ENCODE results near the gene ANO5. TPM values are rescaled to one million over a fixed set of nuclear protein-coding genes. Genes with fewer than 3 reads are reported as not detected.

Gene ANO5
- total RNA-seq, 2 experiments from 2014 or later, result 0.12 TPM

DNA sequence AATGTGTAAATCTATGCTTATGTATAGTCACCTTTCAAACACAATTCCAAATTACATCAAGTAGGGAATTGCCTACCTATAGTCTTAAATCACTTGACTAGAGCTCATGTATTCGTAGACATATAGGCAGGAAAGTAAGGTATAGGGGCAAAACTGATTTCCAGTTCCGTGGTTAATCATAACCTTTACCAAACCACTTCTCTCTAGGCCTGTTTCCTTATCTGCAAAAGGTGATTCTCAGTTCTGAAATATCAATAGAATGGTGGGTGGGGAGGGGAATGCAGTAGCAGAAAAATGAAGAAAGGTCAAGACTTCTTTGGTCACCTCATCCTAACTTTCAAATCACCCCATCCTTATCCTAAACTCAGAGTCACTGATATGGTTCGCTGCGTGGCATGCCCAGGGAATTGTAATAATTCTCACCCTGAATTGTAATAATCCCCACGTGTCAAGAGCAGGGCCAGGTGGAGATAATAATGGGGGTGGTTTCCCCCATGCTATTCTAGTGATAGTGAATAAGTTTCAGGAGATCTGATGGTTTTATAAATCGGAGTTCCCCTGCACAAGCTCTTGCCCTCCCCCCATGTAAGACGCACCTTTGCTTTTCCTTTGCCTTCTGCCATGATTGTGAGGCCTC is 1.9 kb upstream of the ANO5 start:
- Mint-ChIP-seq H3K4me1 (peaks cover 9% of the 10 kb centered on the region), H3K9me3 (no peaks in the 10 kb centered on the region), H3K4me3 (no peak overlapping the region), H3K27ac (no peak overlapping the region), H3K27me3 (peaks cover 35% of the 10 kb centered on the region), H3K36me3 (ENCODE audit: low read depth) (no peaks in the 10 kb centered on the region)
- ChIA-PET POLR2A (no interaction called here), CTCF (no interaction called here)
- no peak for DNase-seq

DNA sequence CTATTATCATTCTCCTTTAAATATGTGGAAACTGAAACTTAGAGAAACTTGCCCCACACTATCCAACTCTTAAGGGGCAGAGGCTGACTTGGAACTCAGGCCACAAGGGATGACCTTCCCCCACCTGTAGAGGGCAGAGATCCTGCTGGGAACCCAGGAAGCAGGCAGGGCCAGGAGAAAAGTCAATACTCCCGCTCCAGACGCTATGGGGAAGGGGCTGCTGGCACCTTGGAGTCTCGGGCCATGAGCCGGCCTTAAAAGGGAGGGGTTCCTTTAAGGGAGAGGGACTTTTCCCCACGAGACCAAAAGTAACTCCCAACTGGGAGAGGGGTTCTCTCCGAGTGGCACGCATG is 620 bp upstream of the ANO5 start:
- ChIA-PET CTCF (no interaction called here), POLR2A (no interaction called here)
- no peaks in the 10 kb centered on the region for H3K36me3 Mint-ChIP-seq (ENCODE audit: low read depth)
- peaks cover 9% of the 10 kb centered on the region for H3K4me1 Mint-ChIP-seq
- H3K9me3 Mint-ChIP-seq, result no peaks in the 10 kb centered on the region
- no peak overlapping the region for H3K27ac Mint-ChIP-seq
- no peak for DNase-seq
- H3K4me3 Mint-ChIP-seq, result no peak overlapping the region
- peaks cover 35% of the 10 kb centered on the region for H3K27me3 Mint-ChIP-seq

DNA sequence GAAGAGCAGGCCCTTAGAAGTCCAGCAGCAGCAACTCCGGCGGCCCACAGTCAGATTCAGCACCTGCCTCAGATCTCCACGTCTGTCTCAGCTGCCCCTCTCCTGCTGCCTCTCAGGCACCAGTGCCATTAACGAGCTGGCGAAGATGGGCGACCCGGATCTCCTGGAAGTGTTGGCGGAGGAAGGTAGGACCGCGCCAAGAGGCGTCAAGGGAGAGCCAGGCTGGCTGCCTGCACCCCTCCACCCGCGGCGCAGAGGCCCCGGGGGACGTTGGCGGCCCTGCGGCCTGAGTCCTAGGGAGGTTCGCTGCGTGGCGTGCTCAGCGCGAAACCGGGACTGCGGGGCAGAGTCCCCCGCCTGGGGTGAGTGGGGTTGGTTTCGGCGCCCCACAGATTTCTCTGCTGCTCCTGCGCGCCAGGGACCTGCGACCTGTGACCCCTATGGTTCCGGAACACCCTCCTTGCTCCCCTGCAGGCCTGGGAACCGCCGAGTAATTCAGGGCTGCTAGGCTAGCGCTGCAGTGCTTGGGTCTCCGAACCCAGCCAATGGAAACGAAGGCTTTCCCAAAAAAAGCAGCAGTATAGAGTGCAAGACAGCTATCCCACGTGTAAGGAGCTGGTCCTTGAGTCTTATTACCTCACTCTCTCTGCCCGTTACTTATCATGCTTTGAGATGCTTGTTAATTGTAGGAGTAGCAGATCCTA is 615 bp downstream of the ANO5 start:
- Mint-ChIP-seq H3K27ac (no peak overlapping the region), H3K27me3 (peaks cover 35% of the 10 kb centered on the region), H3K36me3 (ENCODE audit: low read depth) (no peaks in the 10 kb centered on the region), H3K9me3 (no peaks in the 10 kb centered on the region), H3K4me1 (peaks cover 9% of the 10 kb centered on the region), H3K4me3 (no peak overlapping the region)
- no peak for DNase-seq
- POLR2A ChIA-PET, result no interaction called here
- CTCF ChIA-PET, result no interaction called here

DNA sequence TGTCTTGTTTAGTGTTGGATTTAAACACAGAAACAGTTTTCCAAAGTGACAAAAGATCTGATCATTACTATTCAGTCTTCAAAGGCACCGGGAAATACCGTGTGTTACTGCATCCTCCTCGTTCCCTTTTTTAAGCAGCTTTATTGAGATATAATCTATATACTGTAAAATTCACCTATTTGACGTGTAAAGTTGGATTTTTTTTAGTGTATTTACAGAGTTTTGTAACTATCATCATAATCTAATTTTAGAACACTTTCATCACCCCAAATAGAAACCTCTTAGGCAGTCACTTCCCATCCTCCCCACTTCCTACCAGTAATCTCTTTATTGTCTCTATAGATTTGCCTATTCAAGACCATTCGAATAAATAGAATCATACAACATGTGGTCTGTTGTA is 1.4 kb downstream of the ANO5 start:
- no peak overlapping the region for H3K4me3 Mint-ChIP-seq
- no peaks in the 10 kb centered on the region for H3K9me3 Mint-ChIP-seq
- peaks cover 35% of the 10 kb centered on the region for H3K27me3 Mint-ChIP-seq
- CTCF ChIA-PET, result no interaction called here
- no peaks in the 10 kb centered on the region for H3K36me3 Mint-ChIP-seq (ENCODE audit: low read depth)
- H3K4me1 Mint-ChIP-seq, result peaks cover 9% of the 10 kb centered on the region
- H3K27ac Mint-ChIP-seq, result no peak overlapping the region
- no peak for DNase-seq
- POLR2A ChIA-PET, result no interaction called here

DNA sequence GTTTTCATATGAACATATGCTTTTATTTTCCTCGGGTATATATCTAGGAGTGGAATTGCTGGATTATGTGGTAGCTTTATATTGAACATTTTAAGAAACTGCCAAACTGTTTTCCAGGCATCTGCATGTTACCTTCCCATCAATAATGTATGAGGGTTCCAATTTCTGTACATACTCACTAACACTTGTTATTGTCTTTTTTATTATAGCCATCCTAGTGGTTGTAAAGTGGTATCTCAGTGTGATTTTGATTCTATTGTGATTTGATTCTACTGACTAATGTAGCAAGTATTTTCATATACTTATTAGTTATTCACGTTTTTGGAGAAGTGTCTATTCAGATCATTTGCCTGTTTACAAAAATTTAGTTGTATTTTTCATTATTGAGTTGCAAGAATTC is 2.0 kb downstream of the ANO5 start:
- H3K4me3 Mint-ChIP-seq, result no peak overlapping the region
- no peak overlapping the region for H3K27ac Mint-ChIP-seq
- peaks cover 35% of the 10 kb centered on the region for H3K27me3 Mint-ChIP-seq
- ChIA-PET CTCF (no interaction called here), POLR2A (no interaction called here)
- no peaks in the 10 kb centered on the region for H3K9me3 Mint-ChIP-seq
- no peaks in the 10 kb centered on the region for H3K36me3 Mint-ChIP-seq (ENCODE audit: low read depth)
- peaks cover 9% of the 10 kb centered on the region for H3K4me1 Mint-ChIP-seq
- DNase-seq, result no peak

DNA sequence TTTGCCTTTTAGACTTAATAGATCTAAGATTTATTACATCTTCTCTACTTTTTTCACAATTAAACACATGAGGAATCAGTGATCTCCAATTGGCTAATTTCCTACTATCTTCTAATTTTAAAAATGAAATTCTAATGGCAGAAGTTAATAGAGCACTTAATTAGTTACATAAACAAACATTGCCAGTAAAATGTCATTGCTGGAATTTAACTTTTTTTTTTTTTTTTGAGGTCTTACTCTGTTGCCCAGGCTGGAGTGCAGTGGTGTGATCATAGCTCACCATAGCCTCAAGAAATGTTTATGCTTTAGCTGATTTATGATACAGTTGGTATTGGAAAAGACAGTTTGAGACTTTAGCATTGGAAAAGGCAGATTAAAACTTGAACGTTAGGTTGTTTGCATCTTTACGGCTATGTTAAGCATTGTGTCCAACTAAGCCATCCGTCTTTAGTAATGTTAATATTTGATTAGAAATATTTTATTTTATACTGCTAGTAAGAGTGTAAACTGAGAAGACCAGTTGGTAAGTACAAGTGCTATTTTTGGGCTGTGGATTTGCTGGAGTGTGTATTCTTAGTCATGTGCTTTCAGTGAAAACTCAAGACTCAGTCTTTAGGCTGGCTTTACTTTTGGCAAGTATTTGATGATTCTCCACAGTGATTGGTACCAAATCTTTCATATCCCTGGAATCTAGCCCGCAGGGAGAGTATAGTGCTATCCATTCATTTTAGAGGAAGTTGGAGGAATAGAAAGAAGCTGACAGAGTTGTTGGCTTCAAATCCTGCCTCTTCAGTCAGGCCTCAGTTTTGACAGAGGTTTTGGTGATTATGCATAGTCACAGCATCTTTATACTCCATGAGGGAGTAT is 4.5 kb downstream of the ANO5 start:
- ChIA-PET CTCF (no interaction called here), POLR2A (no interaction called here)
- Mint-ChIP-seq H3K4me3 (no peak overlapping the region), H3K9me3 (no peaks in the 10 kb centered on the region), H3K27ac (no peak overlapping the region), H3K4me1 (peaks cover 8% of the 10 kb centered on the region), H3K36me3 (ENCODE audit: low read depth) (no peaks in the 10 kb centered on the region), H3K27me3 (peaks cover 25% of the 10 kb centered on the region)
- no peak for DNase-seq

DNA sequence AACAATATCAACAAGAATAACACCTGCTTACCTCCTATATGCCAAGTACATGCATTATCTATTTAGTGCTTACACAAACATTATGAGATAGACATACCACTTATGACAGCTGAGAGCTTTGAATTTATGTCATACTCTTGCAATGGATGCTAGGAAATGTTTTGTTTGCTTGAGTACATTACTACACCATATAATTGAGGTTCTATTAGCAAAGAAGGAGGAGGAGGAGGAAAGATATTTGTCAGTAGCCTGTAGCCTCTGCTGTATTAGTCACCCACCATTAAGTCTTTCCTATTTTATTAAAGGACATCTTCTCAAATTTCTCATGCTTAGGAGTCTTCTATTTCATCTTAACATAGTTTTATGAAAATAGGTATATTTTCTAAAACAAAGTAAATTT is 6.4 kb downstream of the ANO5 start:
- H3K4me1 Mint-ChIP-seq, result no peaks in the 10 kb centered on the region
- no peak for DNase-seq
- no peak overlapping the region for H3K27ac Mint-ChIP-seq
- no peak overlapping the region for H3K4me3 Mint-ChIP-seq
- no peaks in the 10 kb centered on the region for H3K9me3 Mint-ChIP-seq
- no peaks in the 10 kb centered on the region for H3K36me3 Mint-ChIP-seq (ENCODE audit: low read depth)
- CTCF ChIA-PET, result no interaction called here
- POLR2A ChIA-PET, result no interaction called here
- peaks cover 9% of the 10 kb centered on the region for H3K27me3 Mint-ChIP-seq

DNA sequence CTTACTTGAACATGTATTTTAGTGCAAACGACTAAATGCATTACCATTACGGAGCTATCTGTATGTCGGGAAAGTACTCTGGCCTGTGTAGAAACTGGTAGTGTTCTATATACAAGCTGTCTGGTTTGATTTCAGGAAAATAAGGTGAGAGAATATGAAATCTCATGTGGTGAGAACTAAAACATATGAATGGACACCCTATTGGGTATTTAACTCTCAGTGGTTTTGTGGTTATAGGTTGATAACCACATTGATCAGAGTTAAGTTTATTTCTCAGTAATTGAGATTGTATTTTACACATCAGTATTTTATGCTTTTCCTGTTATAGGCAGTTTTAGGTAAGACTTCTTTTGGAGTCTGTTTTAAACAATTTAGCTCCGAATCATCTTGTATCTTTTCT is 10.4 kb downstream of the ANO5 start:
- H3K9me3 Mint-ChIP-seq, result no peaks in the 10 kb centered on the region
- no peak for DNase-seq
- H3K4me3 Mint-ChIP-seq, result no peak overlapping the region
- ChIA-PET CTCF (no interaction called here), POLR2A (no interaction called here)
- H3K36me3 Mint-ChIP-seq (ENCODE audit: low read depth), result no peaks in the 10 kb centered on the region
- no peaks in the 10 kb centered on the region for H3K27me3 Mint-ChIP-seq
- no peak overlapping the region for H3K27ac Mint-ChIP-seq
- H3K4me1 Mint-ChIP-seq, result no peaks in the 10 kb centered on the region

DNA sequence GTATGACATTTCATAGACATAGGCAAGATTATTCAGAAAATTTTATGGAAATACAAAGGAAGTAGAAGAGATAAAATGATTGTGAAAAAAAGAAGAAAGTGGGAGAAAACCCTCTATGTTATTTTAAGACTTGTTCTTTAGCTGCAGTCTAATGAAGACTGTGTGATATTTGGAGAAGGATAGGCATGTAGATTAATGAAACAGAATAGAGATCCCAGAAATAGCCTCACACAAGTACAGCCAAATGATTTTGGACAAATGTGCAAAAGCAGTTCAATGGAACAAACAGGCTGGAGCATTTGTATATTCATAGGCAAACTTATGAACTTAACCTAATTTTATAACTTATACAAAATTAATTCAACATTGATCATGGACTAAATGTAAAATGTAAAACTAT is 14.3 kb downstream of the ANO5 start:
- H3K4me1 Mint-ChIP-seq, result no peaks in the 10 kb centered on the region
- no peaks in the 10 kb centered on the region for H3K27me3 Mint-ChIP-seq
- no peak for DNase-seq
- POLR2A ChIA-PET, result no interaction called here
- no peak overlapping the region for H3K4me3 Mint-ChIP-seq
- no peaks in the 10 kb centered on the region for H3K36me3 Mint-ChIP-seq (ENCODE audit: low read depth)
- no peak overlapping the region for H3K27ac Mint-ChIP-seq
- no peaks in the 10 kb centered on the region for H3K9me3 Mint-ChIP-seq
- CTCF ChIA-PET, result no interaction called here

DNA sequence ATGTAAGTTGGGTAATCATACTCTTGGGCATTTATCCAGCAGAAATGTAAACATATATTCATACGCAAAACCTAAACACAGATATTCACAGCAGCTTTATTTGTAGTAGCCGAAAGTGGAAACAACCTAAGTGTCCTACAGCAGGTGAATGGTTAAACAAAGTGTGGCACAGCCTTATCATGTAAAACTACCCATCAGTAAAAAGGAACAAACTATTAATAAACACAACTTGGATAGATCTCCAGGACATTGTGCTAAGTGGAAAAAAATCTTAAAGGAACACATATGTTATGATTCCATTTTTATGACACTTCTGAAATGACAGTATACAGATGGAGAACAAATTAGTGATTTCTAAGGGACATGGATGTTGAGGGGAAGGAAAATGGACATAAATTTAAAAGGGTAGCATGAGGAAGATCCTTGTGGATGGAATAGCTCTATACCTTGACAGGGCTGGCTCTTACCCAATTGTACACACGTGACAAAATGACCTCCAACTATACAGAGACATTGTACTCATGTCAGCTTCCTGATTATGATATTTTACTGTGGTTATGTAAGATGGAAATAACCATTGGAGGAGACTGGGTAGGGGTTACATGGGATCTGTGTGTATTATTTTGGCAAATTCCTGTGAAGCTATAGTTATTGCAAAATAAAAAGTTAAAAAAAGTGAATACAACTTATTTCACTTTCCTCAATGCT is 15.4 kb downstream of the ANO5 start:
- Mint-ChIP-seq H3K9me3 (no peaks in the 10 kb centered on the region), H3K36me3 (ENCODE audit: low read depth) (no peaks in the 10 kb centered on the region), H3K27me3 (no peaks in the 10 kb centered on the region), H3K4me1 (no peaks in the 10 kb centered on the region), H3K27ac (no peak overlapping the region), H3K4me3 (no peak overlapping the region)
- ChIA-PET CTCF (no interaction called here), POLR2A (no interaction called here)
- DNase-seq, result no peak

DNA sequence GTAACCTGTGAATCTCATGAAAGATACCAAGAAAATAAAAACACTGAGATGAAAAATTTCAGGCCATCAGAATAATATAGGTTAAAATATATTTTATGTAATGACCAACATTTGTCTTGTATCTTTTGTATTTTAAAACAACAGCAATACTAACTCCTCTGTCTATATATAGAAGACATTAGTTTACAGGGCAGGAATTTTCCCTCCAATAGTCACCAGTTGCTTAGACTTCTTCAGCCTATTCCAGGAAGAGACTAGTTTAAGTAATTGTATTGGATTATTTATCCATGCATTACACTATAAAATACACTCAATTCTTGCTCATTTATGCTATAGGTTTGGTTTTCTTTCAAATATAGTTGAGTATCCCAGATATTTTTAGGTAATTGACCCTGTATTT is 24.1 kb downstream of the ANO5 start:
- Mint-ChIP-seq H3K4me3 (no peak overlapping the region), H3K4me1 (no peaks in the 10 kb centered on the region), H3K27me3 (no peaks in the 10 kb centered on the region), H3K9me3 (no peaks in the 10 kb centered on the region), H3K36me3 (ENCODE audit: low read depth) (no peaks in the 10 kb centered on the region), H3K27ac (no peak overlapping the region)
- CTCF ChIA-PET, result no interaction called here
- POLR2A ChIA-PET, result no interaction called here
- no peak for DNase-seq

DNA sequence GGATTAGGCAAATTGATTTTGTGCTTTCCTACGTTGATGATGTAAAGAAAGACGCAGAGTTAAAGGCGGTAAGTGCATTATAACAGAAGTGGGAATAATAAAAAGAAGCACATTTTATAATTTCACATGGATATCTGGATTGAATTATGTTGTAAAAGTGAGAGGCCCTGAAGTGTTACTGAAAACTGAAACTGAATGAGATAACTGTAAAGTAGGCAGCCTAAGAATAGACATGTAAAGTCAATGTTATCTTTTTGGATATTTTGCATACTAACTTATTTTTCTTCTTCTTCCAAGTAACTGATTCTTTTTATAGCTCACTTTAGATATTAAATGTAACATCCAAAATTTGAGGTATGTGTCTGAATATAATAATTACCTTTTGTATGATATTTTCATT is 28.3 kb downstream of the ANO5 start:
- Mint-ChIP-seq H3K36me3 (ENCODE audit: low read depth) (no peaks in the 10 kb centered on the region), H3K27ac (no peak overlapping the region), H3K9me3 (no peaks in the 10 kb centered on the region), H3K4me3 (no peak overlapping the region), H3K27me3 (no peaks in the 10 kb centered on the region), H3K4me1 (no peaks in the 10 kb centered on the region)
- ChIA-PET CTCF (no interaction called here), POLR2A (no interaction called here)
- DNase-seq, result no peak

DNA sequence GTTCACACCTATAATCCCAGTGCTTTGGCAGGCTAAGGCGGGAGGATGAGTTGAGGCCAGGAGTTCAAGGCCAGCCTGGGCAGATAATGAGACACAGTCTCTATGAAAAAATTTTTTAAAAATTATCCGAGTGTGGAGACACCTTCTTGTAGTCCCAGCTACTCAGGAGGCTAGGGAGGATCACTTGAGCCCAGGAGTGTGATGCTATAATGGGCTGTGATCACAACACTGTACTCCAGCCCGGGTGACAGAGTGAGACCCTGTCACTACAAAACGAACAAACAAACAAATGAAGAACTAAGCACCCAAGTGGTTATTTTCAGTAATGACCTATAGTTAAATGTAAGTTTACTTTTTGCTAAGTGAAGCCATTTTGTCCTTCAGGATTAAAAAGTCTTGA is 32.3 kb downstream of the ANO5 start:
- Mint-ChIP-seq H3K36me3 (ENCODE audit: low read depth) (no peaks in the 10 kb centered on the region), H3K27me3 (no peaks in the 10 kb centered on the region), H3K4me3 (no peak overlapping the region), H3K27ac (no peak overlapping the region), H3K9me3 (no peaks in the 10 kb centered on the region), H3K4me1 (no peaks in the 10 kb centered on the region)
- ChIA-PET CTCF (no interaction called here), POLR2A (no interaction called here)
- no peak for DNase-seq
